ENCODE results near the gene ANO1. TPM values are rescaled to one million over a fixed set of nuclear protein-coding genes. Genes with fewer than 3 reads are reported as not detected.
"Not testable (repeated sequence)": the region's sequence is repeated elsewhere in the genome, so short reads cannot be mapped to it uniquely, and the experiment has no call there.

The ANO1 gene
- total RNA-seq, 1 donor from 2014 or later, result 5.7 TPM

GRCh38 chr11:70205049-70205725 is 127.1 kb downstream of the ANO1 start:
- no peak for DNase-seq (ENCODE audit: low spot score)

DNA sequence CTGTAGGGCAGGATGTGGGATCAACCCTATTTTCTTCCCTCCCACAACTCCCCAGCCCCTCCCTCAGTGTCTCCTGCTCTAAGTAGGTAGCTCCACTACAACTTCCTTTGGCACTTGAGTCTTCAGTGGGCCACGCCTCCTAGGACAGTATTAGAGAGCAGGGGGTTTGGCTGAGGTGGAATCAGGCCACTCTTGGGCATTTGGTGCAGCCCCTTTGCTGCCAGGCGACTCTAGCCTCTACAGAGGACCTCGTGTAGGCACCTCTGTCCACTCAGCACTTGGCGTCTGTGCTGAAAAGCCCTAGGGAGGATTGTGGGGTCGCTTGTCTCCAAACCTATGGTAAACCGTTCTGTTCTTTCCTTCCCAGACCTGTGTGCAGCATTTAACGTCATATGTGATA is 127.6 kb downstream of the ANO1 start:
- no peak for DNase-seq (ENCODE audit: low spot score)

DNA sequence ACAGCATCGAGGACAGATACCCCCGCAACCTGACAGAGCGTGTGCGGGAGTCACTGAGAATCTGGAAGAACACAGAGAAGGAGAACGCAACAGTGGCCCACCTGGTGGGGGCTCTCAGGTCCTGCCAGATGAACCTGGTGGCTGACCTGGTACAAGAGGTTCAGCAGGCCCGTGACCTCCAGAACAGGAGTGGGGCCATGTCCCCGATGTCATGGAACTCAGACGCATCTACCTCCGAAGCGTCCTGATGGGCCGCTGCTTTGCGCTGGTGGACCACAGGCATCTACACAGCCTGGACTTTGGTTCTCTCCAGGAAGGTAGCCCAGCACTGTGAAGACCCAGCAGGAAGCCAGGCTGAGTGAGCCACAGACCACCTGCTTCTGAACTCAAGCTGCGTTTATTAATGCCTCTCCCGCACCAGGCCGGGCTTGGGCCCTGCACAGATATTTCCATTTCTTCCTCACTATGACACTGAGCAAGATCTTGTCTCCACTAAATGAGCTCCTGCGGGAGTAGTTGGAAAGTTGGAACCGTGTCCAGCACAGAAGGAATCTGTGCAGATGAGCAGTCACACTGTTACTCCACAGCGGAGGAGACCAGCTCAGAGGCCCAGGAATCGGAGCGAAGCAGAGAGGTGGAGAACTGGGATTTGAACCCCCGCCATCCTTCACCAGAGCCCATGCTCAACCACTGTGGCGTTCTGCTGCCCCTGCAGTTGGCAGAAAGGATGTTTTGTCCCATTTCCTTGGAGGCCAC is 128.3 kb downstream of the ANO1 start:
- no peak for DNase-seq (ENCODE audit: low spot score)

GRCh38 chr11:70206982-70207376 is 128.9 kb downstream of the ANO1 start:
- DNase-seq (ENCODE audit: low spot score), result no peak

- no peak for DNase-seq (ENCODE audit: low spot score)
Measured at GRCh38 chr11:70207531-70208131, 129.5 kb downstream of the ANO1 start.

- no peak for DNase-seq (ENCODE audit: low spot score)
Measured at GRCh38 chr11:70209391-70209912, 131.3 kb downstream of the ANO1 start.

GRCh38 chr11:70210051-70210501 is 132.0 kb downstream of the ANO1 start:
- DNase-seq (ENCODE audit: low spot score), result no peak

DNA sequence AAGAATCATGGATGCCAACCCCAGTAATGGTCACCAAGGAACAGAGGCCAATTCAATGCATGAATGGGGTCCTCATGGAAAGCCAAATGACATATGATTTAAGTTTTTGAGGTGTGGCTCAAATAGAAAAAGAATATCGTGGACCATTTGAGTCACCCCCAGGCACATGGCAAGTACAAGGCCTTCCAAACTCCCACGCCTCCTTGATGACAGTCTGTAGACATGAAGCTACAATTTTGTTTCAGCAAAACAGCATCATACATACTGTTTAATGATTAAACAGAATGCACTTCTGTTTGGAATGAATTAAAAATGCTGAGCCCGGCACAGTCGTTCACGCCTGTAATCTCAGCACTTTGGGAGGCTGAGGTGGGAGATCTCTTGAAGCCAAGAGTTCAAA is 132.4 kb downstream of the ANO1 start:
- no peak for DNase-seq (ENCODE audit: low spot score)

- no peak for DNase-seq (ENCODE audit: low spot score)
Measured at GRCh38 chr11:70212227-70212811, 134.2 kb downstream of the ANO1 start.

GRCh38 chr11:70217388-70217787 is 139.3 kb downstream of the ANO1 start:
- not testable (repeated sequence) for DNase-seq (ENCODE audit: low spot score)

DNA sequence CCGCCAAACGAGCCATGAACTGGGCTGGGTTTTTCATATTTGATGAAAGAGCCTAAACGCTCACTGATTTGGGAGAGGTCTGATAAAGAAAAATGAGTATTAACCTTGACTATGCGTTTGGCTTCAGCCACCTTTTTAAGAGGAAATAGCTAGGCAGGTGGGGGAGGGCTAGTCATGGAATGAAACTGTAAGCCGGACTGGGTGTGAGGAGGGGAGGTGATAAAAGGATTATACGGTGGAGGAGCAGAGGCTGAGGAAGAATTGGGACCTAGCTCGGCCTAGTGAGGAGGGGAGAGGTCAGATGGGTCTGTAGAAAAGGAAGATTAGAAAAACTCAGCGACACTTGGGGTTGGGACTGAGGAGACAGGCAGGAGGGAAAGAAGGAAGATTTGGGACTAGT is 140.0 kb downstream of the ANO1 start:
- not testable (repeated sequence) for DNase-seq (ENCODE audit: low spot score)

DNA sequence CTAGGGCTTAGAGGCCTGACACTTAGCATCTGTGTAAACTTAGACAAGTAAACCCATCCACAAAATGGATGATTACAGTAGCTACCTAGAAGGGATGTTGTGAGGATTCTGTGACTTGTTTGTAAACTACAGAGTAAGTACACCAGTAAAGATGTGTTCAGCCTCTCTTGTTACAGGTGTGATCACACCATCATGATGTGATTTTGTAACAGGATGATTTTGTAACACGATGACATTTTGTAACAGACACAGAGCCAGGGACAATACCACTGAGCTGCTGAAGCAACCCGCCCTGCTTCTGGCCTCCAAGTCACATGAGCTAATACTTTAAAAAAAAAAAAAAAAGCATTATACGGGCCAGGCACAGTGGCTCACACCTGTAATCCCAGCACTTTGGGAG is 142.0 kb downstream of the ANO1 start:
- no peak for DNase-seq (ENCODE audit: low spot score)

DNA sequence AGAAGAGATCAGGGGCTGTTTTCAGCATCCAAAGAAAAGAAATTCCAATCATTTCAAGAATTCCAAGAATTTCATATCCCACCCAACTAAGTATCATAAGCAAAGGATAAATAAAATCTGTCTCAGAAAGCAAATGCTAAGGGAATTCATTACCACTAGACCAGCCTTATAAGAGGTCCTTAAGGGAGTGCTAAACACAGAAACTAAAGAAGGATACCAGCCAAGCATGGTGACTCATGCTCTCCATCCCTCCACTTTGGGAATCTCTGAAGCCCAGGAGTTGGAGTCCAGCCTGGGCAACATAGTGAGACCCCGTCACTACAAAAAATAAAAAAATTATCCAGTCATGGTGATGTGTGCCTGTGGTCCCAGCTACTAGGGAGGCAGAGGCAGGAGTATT is 142.8 kb downstream of the ANO1 start:
- no peak for DNase-seq (ENCODE audit: low spot score)

DNA sequence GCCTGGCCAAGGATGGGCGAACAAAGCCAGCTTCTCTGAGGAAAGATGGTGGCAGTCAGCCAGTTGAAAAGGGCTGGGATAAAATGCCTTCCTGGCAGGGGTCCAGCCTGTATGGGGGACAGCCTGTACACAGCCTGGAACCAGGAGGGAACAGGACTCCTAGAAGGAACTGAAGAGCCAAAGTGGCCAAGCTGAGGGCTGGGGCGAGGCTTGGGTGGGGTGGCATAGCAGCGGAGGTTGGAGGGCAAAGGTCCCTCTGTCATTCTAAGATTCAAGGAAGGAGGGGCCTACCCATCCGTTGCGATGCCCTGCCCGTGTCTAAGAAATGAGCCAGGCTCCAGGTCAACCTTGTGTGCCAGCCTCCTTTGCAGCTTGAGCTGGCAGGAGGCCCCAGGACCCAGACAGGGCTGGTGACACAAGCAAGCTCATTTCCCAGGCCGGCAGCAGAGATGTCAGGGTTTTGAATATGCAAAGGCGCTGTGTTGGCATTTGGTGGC is 147.6 kb downstream of the ANO1 start:
- DNase-seq (ENCODE audit: low spot score), result no peak

DNA sequence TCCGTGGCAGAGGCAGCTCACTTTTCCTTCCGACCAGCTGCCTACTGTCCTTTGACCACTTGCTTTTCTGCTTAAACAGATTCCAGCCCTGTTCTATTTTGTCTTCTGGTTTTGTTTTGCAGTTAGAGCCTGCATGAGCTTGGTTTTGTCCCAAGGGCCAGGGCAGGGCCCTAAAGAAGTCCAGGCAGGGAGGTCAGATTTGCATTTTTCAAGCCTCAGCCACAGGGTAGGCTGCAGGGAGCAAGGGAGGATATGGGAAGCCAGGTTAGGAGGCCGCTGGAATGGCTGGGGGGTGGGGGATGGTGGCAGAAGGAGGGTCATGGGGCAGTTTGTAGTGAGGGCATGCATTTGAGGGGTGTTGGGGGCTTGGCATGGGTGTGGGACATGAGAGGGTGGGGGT is 148.1 kb downstream of the ANO1 start:
- DNase-seq (ENCODE audit: low spot score), result no peak

- no peak for DNase-seq (ENCODE audit: low spot score)
Measured at GRCh38 chr11:70226967-70227366, 148.8 kb downstream of the ANO1 start.

GRCh38 chr11:70229737-70230136 is 151.6 kb downstream of the ANO1 start:
- no peak for DNase-seq (ENCODE audit: low spot score)

GRCh38 chr11:70230151-70230839 is 152.2 kb downstream of the ANO1 start:
- no peak for DNase-seq (ENCODE audit: low spot score)

DNA sequence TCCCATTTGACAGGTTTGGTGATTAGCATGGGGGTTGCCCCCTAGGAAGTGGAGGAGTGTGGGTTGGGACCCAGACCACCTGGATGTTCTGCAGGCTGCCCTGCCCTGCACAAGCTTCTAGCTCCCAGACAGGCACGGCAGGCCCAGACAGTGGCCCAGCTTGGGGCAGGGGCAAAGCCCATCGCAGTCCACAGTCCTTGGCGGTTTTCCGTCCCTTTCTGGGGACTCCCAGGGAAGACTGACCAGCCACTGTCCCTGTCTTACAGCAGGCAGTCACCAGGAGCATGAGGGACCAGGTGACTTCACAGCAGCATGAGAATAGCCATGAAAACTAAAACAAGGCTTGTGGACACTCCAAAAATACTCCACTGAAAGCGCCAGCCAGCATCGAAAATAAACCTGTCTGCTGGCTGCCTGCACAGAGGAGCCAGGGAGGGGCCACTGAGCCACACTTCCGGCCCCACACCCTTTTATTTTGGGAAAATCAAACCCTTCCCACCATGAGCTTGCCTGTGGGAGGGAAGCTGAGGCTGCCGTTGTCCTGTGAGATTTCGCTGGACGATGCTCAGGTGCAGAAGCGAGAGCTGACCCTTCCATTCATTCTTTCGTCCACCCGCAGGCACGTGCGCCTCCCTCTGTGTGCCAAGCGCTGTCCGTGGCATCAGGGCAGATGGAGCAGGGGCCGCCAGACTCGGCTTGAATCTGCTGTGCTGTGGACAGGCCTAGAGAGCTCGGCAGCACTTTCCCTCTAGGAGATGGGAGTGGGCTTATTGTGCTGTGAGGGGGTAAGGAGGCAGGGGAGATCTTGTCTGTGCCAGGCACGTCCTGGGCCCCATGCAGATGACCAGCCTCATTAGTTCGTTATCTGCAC is 153.0 kb downstream of the ANO1 start:
- no peak for DNase-seq (ENCODE audit: low spot score)

DNA sequence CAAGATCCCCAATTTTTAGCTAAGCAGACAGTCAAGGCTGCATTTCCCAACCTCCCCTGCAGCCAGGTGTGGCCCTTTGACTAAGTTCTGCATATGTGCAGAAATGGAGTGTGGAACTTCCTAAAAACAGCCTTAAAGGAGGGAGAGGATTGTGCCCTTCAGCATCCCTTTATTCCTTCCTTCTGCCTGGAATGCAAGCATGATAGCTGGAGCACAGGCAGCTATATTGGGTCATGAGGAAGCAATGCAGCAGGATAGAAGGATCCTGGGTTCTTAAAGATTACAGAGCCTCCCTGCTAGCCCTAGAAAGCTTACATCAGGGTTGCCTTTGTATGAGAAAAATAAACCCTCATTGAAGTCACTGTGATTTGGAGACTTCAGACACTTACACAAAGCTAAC is 154.9 kb downstream of the ANO1 start:
- DNase-seq (ENCODE audit: low spot score), result no peak
